HepG2 (cell line): ENCODE results near the gene PRSS3. TPM values are rescaled to one million over a fixed set of nuclear protein-coding genes. Genes with fewer than 3 reads are reported as not detected.

Experiments
- ATRX ChIP-seq: sonication (generic); formaldehyde crosslinking; IDR thresholded peaks from 2 replicates; pipeline ENCODE4 v1.4.0; 2020; ENCODE audit warnings: missing genetic modification reagents, borderline replicate concordance
- ELF3 ChIP-seq: IDR thresholded peaks from 2 replicates; pipeline ENCODE4 v1.6.1; 2016; ENCODE audit warnings: missing genetic modification reagents, missing compliant biosample characterization
- FOXC1 ChIP-seq: sonication (generic); formaldehyde crosslinking; IDR thresholded peaks from 2 replicates; pipeline ENCODE4 v1.8.0; 2022; ENCODE audit warnings: mild to moderate bottlenecking, missing genetic modification reagents, borderline replicate concordance
- HNRNPL ChIP-seq: fragments of 200-400 bp; formaldehyde crosslinking; IDR thresholded peaks from 2 replicates; pipeline ENCODE4 v1.6.1; 2017; ENCODE audit warnings: mild to moderate bottlenecking, low read depth, low read length
- HOXA3 ChIP-seq: sonication (generic); formaldehyde crosslinking; IDR thresholded peaks from 2 replicates; pipeline ENCODE4 v1.5.0; 2020; ENCODE audit warnings: missing genetic modification reagents
- IKZF1 ChIP-seq: fragments of 450-650 bp; IDR thresholded peaks from 2 replicates; pipeline ENCODE4 v1.7.1; 2016
- JDP2 ChIP-seq: sonication (generic); formaldehyde crosslinking; IDR thresholded peaks from 2 replicates; pipeline ENCODE4 v1.8.1; 2022; ENCODE audit warnings: missing genetic modification reagents, borderline replicate concordance
- KLF15 ChIP-seq: sonication (generic); formaldehyde crosslinking; IDR thresholded peaks from 2 replicates; pipeline ENCODE4 v1.8.1; 2023; ENCODE audit warnings: borderline replicate concordance, mild to moderate bottlenecking, inconsistent platforms, missing genetic modification reagents, mixed read lengths
- NFIC ChIP-seq: IDR thresholded peaks from 2 replicates; pipeline ENCODE4 v1.6.1; 2012; ENCODE audit warnings: mild to moderate bottlenecking, low read length, inconsistent platforms
- NR2F1 ChIP-seq, 2 experiments: fragments of 450-650 bp in 1 of 2; formaldehyde crosslinking in 1 of 2; IDR thresholded peaks; 2 replicates each; pipeline versions ENCODE4 v1.5.0 to v1.6.1; 2016 to 2020; ENCODE audit warnings: mild to moderate bottlenecking in 1 of 2, missing compliant biosample characterization in 1 of 2, missing genetic modification reagents in 1 of 2, moderate library complexity in 1 of 2
- PCBP2 ChIP-seq: fragments of 200-400 bp; formaldehyde crosslinking; optimal IDR thresholded peaks from 2 replicates; pipeline ENCODE3; 2018; ENCODE audit warnings: low read length, low read depth; ENCODE audit not compliant: poor library complexity, severe bottlenecking
- SRF ChIP-seq: IDR thresholded peaks from 2 replicates; pipeline ENCODE4 v1.6.1; 2011; ENCODE audit warnings: mild to moderate bottlenecking, low read depth, low read length, moderate library complexity
- SRY ChIP-seq: sonication (generic); formaldehyde crosslinking; IDR thresholded peaks from 2 replicates; pipeline ENCODE4 v1.8.0; 2022; ENCODE audit warnings: mild to moderate bottlenecking, missing genetic modification reagents
- TBP ChIP-seq: sonication (generic); formaldehyde crosslinking; IDR thresholded peaks from 2 replicates; pipeline ENCODE4 v1.5.0; 2020; ENCODE audit warnings: missing genetic modification reagents
- ZBTB7A ChIP-seq: sonication (generic); formaldehyde crosslinking; IDR thresholded peaks from 2 replicates; pipeline ENCODE4 v1.8.0; 2022; ENCODE audit warnings: mild to moderate bottlenecking, missing genetic modification reagents
- ZFP36L2 ChIP-seq: sonication (generic); formaldehyde crosslinking; IDR thresholded peaks from 2 replicates; pipeline ENCODE4 v1.4.0; 2020; ENCODE audit warnings: missing genetic modification reagents
- ZFX ChIP-seq: sonication (generic); formaldehyde crosslinking; IDR thresholded peaks from 2 replicates; pipeline ENCODE4 v1.4.0; 2020; ENCODE audit warnings: mild to moderate bottlenecking, low read depth, missing genetic modification reagents, moderate library complexity
- ZNF510 ChIP-seq: sonication (generic); formaldehyde crosslinking; IDR thresholded peaks from 2 replicates; pipeline ENCODE4 v1.4.0; 2020; ENCODE audit warnings: low read depth, mild to moderate bottlenecking, missing genetic modification reagents
- ZNF605 ChIP-seq: sonication (generic); formaldehyde crosslinking; IDR thresholded peaks from 2 replicates; pipeline ENCODE4 v1.8.0; 2022; ENCODE audit warnings: mild to moderate bottlenecking, missing genetic modification reagents
- ZNF614 ChIP-seq: IDR thresholded peaks from 2 replicates; pipeline ENCODE4 v1.6.1; 2018; ENCODE audit warnings: missing biosample characterization, missing genetic modification reagents, inconsistent platforms, borderline replicate concordance
- ZNF670 ChIP-seq: sonication (generic); formaldehyde crosslinking; IDR thresholded peaks from 2 replicates; pipeline ENCODE4 v1.8.0; 2022; ENCODE audit warnings: mild to moderate bottlenecking, missing genetic modification reagents, borderline replicate concordance
- ZNF724P ChIP-seq: sonication (generic); formaldehyde crosslinking; IDR thresholded peaks from 2 replicates; pipeline ENCODE4 v1.8.0; 2022; ENCODE audit warnings: missing genetic modification reagents, borderline replicate concordance
- ZNF816 ChIP-seq: sonication (generic); formaldehyde crosslinking; IDR thresholded peaks from 2 replicates; pipeline ENCODE4 v1.8.0; 2022; ENCODE audit warnings: missing genetic modification reagents, mild to moderate bottlenecking, borderline replicate concordance
- ZSCAN25 ChIP-seq: sonication (generic); formaldehyde crosslinking; IDR thresholded peaks from 2 replicates; pipeline ENCODE4 v1.8.0; 2022; ENCODE audit warnings: mild to moderate bottlenecking, missing genetic modification reagents
- polyA plus RNA-seq, 8 experiments: library from polyadenylated mRNA; depleted of rRNA in 3 of 8; stranded (reverse) in 7 of 8; unstranded in 1 of 8; fragments of >200 nt; fragmentation: Illumina TruSeq in 4 of 8; extraction: Trizol in 4 of 8; gene quantifications; 2 replicates each; pipeline versions ENCODE4 v1.2.1 to v1.2.3, GENCODE V29; 2011 to 2016; ENCODE audit warnings: low read depth in 4 of 8, missing spikeins in 1 of 8, mixed read lengths in 1 of 8; ENCODE audit not compliant: insufficient read depth in 1 of 8
- total RNA-seq, 5 experiments: library from RNA; depleted of rRNA; stranded (reverse); fragments of >200 nt; fragmentation: Illumina TruSeq; extraction: Trizol; gene quantifications; 2 replicates each; pipeline ENCODE4 v1.2.3, GENCODE V29; 2016; ENCODE audit warnings: low read depth in 1 of 5
- TF ChIP-seq, protein P1 (sequence below): sonication (generic); formaldehyde crosslinking; IDR thresholded peaks from 2 replicates; pipeline ENCODE4 v1.5.1; 2020; ENCODE audit warnings: mild to moderate bottlenecking, missing genetic modification reagents, moderate library complexity
- TF ChIP-seq, protein P2 (sequence below): sonication (generic); formaldehyde crosslinking; IDR thresholded peaks from 2 replicates; pipeline ENCODE4 v1.8.0; 2022; ENCODE audit warnings: mild to moderate bottlenecking, missing genetic modification reagents, moderate library complexity

The PRSS3 gene
- total and polyA plus RNA-seq, 2 of the 13 experiments (the other 11 are each of a cell fraction or from before 2014, with no cell fraction given) = not detected

GRCh38 chr9:33816327-33817252 lies 21.2 kb downstream of the PRSS3 start, which contains the start of gene UBE2R2 (continued):
- TF ChIP-seq TBP (no peak), ZNF510 (peak; percentile 40; the same call in 1 of the 2 replicates), ATRX (CRISPR knock-in tag) (no peak), ZSCAN25 (peak; percentile 85), ZFP36L2 (CRISPR knock-in tag) (no peak), KLF15 (CRISPR knock-in tag) (no peak), SRF (no peak), NFIC (no peak), SRY (peak; percentile 61; the same call in 1 of the 2 replicates), ZBTB7A (CRISPR knock-in tag) (no peak; the same call in 1 of the 2 replicates), ZNF816 (CRISPR knock-in tag) (no peak; the same call in 1 of the 2 replicates), ZNF605 (CRISPR knock-in tag) (no peak), ZNF724P (CRISPR knock-in tag) (peak; percentile 73), ZFX (CRISPR knock-in tag) (peak; percentile 81), JDP2 (CRISPR knock-in tag) (no peak), NR2F1 (CRISPR knock-in tag; IDR thresholded peaks at IDR 0.05) (peak in 1 of 2 experiments; percentile 66; a peak in 2 of 4 replicates), ELF3 (CRISPR knock-in tag) (peak; percentile 16), FOXC1 (CRISPR knock-in tag) (peak; percentile 87), HNRNPL (no peak), IKZF1 (no peak), HOXA3 (CRISPR knock-in tag) (peak; percentile 78), ZNF670 (CRISPR knock-in tag) (peak; percentile 55; the same call in 1 of the 2 replicates), ZNF614 (CRISPR knock-in tag) (0 out of 2 replicates have a peak, but pooled peaks have one; percentile 31), PCBP2 (no peak)
- TF ChIP-seq, protein P1, sequence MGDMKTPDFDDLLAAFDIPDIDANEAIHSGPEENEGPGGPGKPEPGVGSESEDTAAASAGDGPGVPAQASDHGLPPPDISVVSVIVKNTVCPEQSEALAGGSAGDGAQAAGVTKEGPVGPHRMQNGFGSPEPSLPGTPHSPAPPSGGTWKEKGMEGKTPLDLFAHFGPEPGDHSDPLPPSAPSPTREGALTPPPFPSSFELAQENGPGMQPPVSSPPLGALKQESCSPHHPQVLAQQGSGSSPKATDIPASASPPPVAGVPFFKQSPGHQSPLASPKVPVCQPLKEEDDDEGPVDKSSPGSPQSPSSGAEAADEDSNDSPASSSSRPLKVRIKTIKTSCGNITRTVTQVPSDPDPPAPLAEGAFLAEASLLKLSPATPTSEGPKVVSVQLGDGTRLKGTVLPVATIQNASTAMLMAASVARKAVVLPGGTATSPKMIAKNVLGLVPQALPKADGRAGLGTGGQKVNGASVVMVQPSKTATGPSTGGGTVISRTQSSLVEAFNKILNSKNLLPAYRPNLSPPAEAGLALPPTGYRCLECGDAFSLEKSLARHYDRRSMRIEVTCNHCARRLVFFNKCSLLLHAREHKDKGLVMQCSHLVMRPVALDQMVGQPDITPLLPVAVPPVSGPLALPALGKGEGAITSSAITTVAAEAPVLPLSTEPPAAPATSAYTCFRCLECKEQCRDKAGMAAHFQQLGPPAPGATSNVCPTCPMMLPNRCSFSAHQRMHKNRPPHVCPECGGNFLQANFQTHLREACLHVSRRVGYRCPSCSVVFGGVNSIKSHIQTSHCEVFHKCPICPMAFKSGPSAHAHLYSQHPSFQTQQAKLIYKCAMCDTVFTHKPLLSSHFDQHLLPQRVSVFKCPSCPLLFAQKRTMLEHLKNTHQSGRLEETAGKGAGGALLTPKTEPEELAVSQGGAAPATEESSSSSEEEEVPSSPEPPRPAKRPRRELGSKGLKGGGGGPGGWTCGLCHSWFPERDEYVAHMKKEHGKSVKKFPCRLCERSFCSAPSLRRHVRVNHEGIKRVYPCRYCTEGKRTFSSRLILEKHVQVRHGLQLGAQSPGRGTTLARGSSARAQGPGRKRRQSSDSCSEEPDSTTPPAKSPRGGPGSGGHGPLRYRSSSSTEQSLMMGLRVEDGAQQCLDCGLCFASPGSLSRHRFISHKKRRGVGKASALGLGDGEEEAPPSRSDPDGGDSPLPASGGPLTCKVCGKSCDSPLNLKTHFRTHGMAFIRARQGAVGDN (CRISPR knock-in tag) = peak; percentile 92
- TF ChIP-seq, protein P2, sequence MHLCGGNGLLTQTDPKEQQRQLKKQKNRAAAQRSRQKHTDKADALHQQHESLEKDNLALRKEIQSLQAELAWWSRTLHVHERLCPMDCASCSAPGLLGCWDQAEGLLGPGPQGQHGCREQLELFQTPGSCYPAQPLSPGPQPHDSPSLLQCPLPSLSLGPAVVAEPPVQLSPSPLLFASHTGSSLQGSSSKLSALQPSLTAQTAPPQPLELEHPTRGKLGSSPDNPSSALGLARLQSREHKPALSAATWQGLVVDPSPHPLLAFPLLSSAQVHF (CRISPR knock-in tag) = no peak
